Measurements from ENCODE around the gene NHERF2.

DNA sequence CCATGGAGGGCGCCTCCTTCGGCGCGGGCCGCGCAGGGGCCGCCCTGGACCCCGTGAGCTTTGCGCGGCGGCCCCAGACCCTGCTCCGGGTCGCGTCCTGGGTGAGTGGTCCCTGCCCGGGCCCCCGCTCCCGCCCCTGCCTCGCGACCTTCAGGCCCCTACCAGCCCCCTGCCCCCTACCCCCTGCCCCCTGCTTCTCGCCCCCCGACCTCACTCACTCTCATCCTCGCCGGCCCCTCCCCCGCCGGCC lies 36.7 kb upstream of the NHERF2 start:
- TF ChIP-seq POLR2AphosphoS5 (IDR thresholded peaks at IDR 0.05; ENCODE audit: control insufficient read depth, insufficient read depth, low read depth, low read length): no peak
- TF ChIP-seq, protein P1, sequence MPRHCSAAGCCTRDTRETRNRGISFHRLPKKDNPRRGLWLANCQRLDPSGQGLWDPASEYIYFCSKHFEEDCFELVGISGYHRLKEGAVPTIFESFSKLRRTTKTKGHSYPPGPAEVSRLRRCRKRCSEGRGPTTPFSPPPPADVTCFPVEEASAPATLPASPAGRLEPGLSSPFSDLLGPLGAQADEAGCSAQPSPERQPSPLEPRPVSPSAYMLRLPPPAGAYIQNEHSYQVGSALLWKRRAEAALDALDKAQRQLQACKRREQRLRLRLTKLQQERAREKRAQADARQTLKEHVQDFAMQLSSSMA (CRISPR knock-in tag; IDR thresholded peaks at IDR 0.05): no peak
- TF ChIP-seq TCF3 (CRISPR knock-in tag; IDR thresholded peaks at IDR 0.05): no peak
- TF ChIP-seq ZNF766 (CRISPR knock-in tag; conservative IDR thresholded peaks at IDR 0.05): no peak
- TF ChIP-seq ARID1B (IDR thresholded peaks at IDR 0.05): no peak
- no peak for TF ChIP-seq ZNF133 (CRISPR knock-in tag; IDR thresholded peaks at IDR 0.05)
- TF ChIP-seq ETV1 (tag; conservative IDR thresholded peaks at IDR 0.05; ENCODE audit: low read depth): no peak
- TF ChIP-seq, protein P2, sequence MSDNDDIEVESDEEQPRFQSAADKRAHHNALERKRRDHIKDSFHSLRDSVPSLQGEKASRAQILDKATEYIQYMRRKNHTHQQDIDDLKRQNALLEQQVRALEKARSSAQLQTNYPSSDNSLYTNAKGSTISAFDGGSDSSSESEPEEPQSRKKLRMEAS (CRISPR knock-in tag; IDR thresholded peaks at IDR 0.05): no peak
- TF ChIP-seq YY1 (IDR thresholded peaks at IDR 0.05; ENCODE audit: borderline replicate concordance in 1 of 3, control insufficient read depth in 1 of 3, extremely low read depth in 1 of 3, insufficient read depth in 3 of 3, insufficient read length in 1 of 3, insufficient replicate concordance in 2 of 3, low read depth in 1 of 3, low read length in 2 of 3): no peak
- no peak for TF ChIP-seq CBFA2T2 (conservative IDR thresholded peaks at IDR 0.05)
- TF ChIP-seq CBX2 (IDR thresholded peaks at IDR 0.05; ENCODE audit: insufficient read depth, low read length, poor library complexity, severe bottlenecking): no peak
- TF ChIP-seq POLR2A (conservative IDR thresholded peaks at IDR 0.05): no peak

Measured in K562 (cell line).